OCI-LY7 (cell line): Measurements from ENCODE around the gene SLC4A3.

Experiments used
- CTCF ChIP-seq: fragments of 200-600 bp; sonication (generic); conservative IDR thresholded peaks from 2 replicates; pipeline ENCODE4 v1.5.1; 2014; ENCODE audit warnings: mild to moderate bottlenecking, antibody characterized with exemption, low read length, moderate library complexity, mixed read lengths
- EZH2phosphoT487 ChIP-seq: fragments of 200-600 bp; sonication (generic); IDR thresholded peaks from 2 replicates; pipeline ENCODE4 v1.6.1; 2018; ENCODE audit warnings: low read depth, borderline replicate concordance, mild to moderate bottlenecking, mixed run types, antibody characterized with exemption, low read length, moderate library complexity, mixed read lengths

GRCh38 chr2:219611866-219612576, 15.4 kb upstream of the SLC4A3 start:
- TF ChIP-seq CTCF: no peak
- no peak for TF ChIP-seq EZH2phosphoT487
